ENCODE data around the gene GABBR2.
"Not testable (repeated sequence)": the region's sequence is repeated elsewhere in the genome, so short reads cannot be mapped to it uniquely, and the experiment has no call there.

Gene GABBR2

DNA sequence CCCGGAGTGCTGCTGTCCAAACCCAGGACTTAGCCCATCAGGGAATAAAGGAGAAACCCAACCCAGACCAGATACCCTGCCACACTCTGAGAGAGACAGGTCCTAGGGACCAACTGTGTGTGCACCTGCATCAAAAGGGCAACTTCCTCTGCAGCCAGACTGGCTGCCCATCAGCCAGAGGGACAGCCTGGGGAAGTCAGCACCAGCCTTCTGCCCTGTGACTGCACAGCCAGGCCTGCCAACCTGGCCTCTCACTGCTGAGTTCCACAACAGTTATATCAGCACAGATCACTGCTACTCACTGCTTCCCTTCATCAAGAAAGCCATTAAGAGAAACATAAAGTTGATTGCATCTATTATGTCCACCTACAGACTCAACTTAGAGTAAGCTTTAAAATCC lies 18.0 kb downstream of the GABBR2 start:
- no peak for TF ChIP-seq CTCF (conservative IDR thresholded peaks at IDR 0.05; ENCODE audit: control insufficient read depth, insufficient read depth, low read depth, low read length)
- no peak for DNase-seq (ENCODE audit: low read depth)
- no peak overlapping the region for H3K4me3 ChIP-seq (ENCODE audit: control insufficient read depth, low read depth, low read length)

DNA sequence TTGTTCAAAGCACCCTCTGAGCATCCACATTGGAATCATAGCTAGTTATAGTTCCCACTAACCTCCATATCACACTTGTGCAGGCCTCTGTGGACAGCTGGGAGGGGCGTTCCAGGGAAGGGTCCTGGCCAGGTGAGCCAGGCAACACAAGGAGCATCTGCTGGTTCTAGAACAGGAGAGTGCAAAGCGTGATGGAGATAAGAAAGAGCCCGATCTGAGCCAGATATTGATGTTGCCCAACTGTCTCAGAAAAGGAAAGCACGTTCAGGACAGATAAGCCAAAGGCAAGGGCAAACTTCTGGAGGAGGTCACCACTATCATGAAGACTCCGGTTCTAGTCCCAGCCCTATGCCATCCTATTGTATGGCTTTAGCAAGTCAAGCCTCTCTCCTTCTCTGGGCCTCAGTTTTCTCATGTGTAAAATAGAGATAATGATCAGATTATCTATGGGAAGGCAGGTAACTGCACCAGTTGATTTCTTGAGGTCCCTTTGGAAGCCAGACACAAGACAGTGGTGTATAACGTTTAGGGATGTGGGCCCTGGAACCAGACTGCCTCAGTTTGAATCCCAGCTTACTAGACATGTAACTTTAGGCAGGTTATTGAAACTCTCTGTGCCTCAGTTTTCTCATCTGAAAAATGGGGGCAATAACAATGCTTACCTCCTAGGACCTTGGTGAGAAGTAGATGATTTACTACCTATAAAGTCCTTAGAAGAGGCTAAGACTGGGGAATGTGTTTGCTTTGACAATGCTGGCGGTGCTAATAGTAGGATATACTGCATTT lies 19.8 kb downstream of the GABBR2 start:
- DNase-seq (ENCODE audit: low read depth): no peak
- TF ChIP-seq CTCF (conservative IDR thresholded peaks at IDR 0.05; ENCODE audit: control insufficient read depth, insufficient read depth, low read depth, low read length): no peak
- H3K4me3 ChIP-seq (ENCODE audit: control insufficient read depth, low read depth, low read length): no peak overlapping the region

DNA sequence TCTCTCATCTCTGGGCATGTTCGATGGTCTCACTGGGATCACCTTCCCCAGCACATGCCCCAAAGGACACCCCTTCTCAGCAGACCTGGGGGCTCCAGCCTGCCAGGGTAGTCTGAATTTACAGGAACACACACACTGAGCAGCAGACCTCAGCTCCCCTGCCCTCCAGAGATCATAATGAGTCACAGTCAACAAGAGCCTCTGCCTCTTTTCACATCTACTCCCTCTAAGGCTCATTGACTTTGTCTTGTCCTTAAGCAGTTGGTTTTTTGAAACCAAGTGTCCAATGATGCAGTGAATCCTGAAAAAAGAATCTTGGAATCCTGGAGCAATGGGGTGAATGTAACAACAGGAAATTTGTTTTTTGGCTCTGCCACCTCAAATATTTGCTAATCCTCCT lies 20.8 kb downstream of the GABBR2 start:
- H3K4me3 ChIP-seq (ENCODE audit: control insufficient read depth, low read depth, low read length): no peak overlapping the region
- TF ChIP-seq CTCF (conservative IDR thresholded peaks at IDR 0.05; ENCODE audit: control insufficient read depth, insufficient read depth, low read depth, low read length): no peak
- peak; percentile 44 for DNase-seq (ENCODE audit: low read depth)

- H3K4me3 ChIP-seq (ENCODE audit: control insufficient read depth, low read depth, low read length): no peak overlapping the region
- DNase-seq (ENCODE audit: low read depth): no peak
- no peak for TF ChIP-seq CTCF (conservative IDR thresholded peaks at IDR 0.05; ENCODE audit: control insufficient read depth, insufficient read depth, low read depth, low read length)
These were observed 21.5 kb downstream of the GABBR2 start for GRCh38 chr9:98686961-98687855.

- not testable (repeated sequence) for H3K4me3 ChIP-seq (ENCODE audit: control insufficient read depth, low read depth, low read length); DNase-seq (ENCODE audit: low read depth)
These were observed 23.9 kb downstream of the GABBR2 start for GRCh38 chr9:98684816-98685215.

DNA sequence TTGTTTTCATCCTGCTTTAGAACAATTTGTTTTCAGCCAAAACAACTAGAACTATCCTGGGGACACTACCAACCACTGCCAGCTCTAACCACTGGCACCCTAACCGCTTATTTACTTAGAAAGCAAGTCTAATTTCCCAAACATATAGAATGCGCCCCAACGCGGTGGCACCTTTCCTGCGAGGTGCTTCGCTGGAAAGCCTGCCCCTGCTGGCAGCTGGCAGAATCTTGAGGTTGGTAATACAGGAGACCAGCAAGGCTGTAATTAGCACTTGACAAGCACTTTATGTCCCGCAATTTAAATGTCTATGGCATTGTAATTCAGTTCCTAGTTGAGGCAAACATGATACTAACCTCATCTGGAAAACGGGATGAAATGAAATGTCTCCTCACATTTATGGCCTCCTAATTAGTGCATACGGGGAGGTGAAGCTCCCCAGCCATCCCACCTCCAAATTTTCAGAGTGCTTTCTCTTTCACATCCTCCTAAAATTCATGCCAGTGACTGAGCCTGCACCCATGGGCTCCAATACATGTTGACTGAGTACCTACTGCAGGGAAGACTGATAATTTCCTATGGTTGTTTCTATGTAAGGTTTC lies 30.4 kb downstream of the GABBR2 start:
- peak; percentile 16 for DNase-seq (ENCODE audit: low read depth)
- peak; percentile 56 for TF ChIP-seq CTCF (conservative IDR thresholded peaks at IDR 0.05; ENCODE audit: control insufficient read depth, insufficient read depth, low read depth, low read length)
- H3K4me3 ChIP-seq (ENCODE audit: control insufficient read depth, low read depth, low read length): no peak overlapping the region

DNA sequence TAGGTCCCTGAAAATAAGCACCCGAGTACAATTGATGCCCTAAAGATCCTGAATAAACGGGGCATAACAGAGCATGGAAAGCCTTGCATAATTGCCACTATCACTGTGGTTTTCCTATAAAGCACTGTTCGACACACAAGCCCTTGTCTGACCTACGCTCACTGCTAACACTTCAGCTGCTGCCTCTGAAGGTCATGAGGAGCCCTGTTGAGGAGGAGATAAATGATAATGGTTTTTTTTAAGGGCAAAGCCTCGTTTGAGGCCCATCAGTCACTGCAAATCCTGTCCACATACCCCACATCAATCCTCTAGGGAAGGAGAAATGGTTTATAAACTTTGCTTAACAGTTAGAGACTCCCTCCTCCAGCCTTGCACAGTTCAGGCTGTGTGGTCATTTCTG lies 35.1 kb downstream of the GABBR2 start:
- no peak for TF ChIP-seq CTCF (conservative IDR thresholded peaks at IDR 0.05; ENCODE audit: control insufficient read depth, insufficient read depth, low read depth, low read length)
- DNase-seq (ENCODE audit: low read depth): no peak

More for the DNA sequence above, 35.1 kb downstream of the GABBR2 start:
- H3K4me3 ChIP-seq (ENCODE audit: control insufficient read depth, low read depth, low read length): no peak overlapping the region

Measured in fibroblast of mammary gland (primary cell).